HepG2 (cell line): ENCODE results near the gene AHRR. TPM values are rescaled to one million over a fixed set of nuclear protein-coding genes. Genes with fewer than 3 reads are reported as not detected.

Experiments used
- ATAC-seq: fragments of 200-7000 bp; cut with Tn5 transposase; 3 replicates; pipeline ENCODE4 v1.9.1; 2020; ENCODE audit warnings: mild to moderate bottlenecking, moderate library complexity
- BruUV-seq: library from RNA; stranded (reverse); fragments of 400-500 nt; replicated peaks from 2 replicates; lab custom pipeline; 2021; lab: Mats Ljungman, UMichigan
- CTCF ChIA-PET: fragments of 300-600 bp; formaldehyde crosslinking; extraction: SDS; loops from one replicate; lab custom pipeline; 2021; ENCODE audit warnings: low total read pairs, inconsistent platforms, low intra/inter-chr PET ratio; lab: Yijun Ruan, JAX
- POLR2A ChIA-PET: fragments of 350-600 bp; sonication (Branson Sonifier 250); formaldehyde crosslinking; loops from one replicate; lab custom pipeline; 2020; ENCODE audit warnings: antibody characterized with exemption, inconsistent platforms; lab: Yijun Ruan, JAX
- DNase-seq: peaks from one replicate; pipeline ENCODE4 v3.0.0-alpha.2; 2015; ENCODE audit warnings: low spot score
- FAIRE-seq: peaks from 3 replicates; lab custom pipeline; 2011; peaks lifted over from hg19 to GRCh38; lab: Jason Lieb, UNC
- H2AFZ ChIP-seq: one replicate; pipeline ENCODE4 v1.6.1; 2011; ENCODE audit warnings: low read length, inconsistent platforms
- H3K27ac ChIP-seq: fragments of 300-600 bp; 3 replicates; pipeline ENCODE4 v1.8.0; 2011; ENCODE audit warnings: mixed run types, mild to moderate bottlenecking, mixed read lengths, low read length, inconsistent platforms; ENCODE audit not compliant: insufficient read depth; ENCODE audit errors: extremely low read length
- H3K27me3 ChIP-seq, 2 experiments: fragments of 200-600 bp in 1 of 2; 2 replicates in 1 of 2; 3 replicates in 1 of 2; pipeline versions ENCODE4 v1.6.0 to v1.8.0; 2011; ENCODE audit warnings: low read length in 2 of 2, mild to moderate bottlenecking in 2 of 2, moderate library complexity in 2 of 2, inconsistent platforms in 1 of 2; ENCODE audit not compliant: insufficient read depth in 2 of 2, control insufficient read depth in 1 of 2
- H3K36me3 ChIP-seq, 2 experiments: fragments of 200-600 bp in 1 of 2; replicated peaks in 1 of 2; 2 replicates in 1 of 2; 3 replicates in 1 of 2; pipeline versions ENCODE4 v1.5.1 to v1.8.0; 2011; ENCODE audit warnings: low read length in 2 of 2, inconsistent platforms in 1 of 2; ENCODE audit not compliant: insufficient read depth in 2 of 2, control insufficient read depth in 1 of 2
- H3K4me1 ChIP-seq: 2 replicates; pipeline ENCODE4 v1.5.1; 2012; ENCODE audit warnings: low read length, inconsistent platforms; ENCODE audit not compliant: insufficient read depth
- H3K4me2 ChIP-seq: 2 replicates; pipeline ENCODE4 v1.6.0; 2011; ENCODE audit warnings: low read depth, low read length, inconsistent platforms
- H3K4me3 ChIP-seq, 3 experiments: fragments of 200-600 bp in 1 of 3; sonication (generic), shearing (Covaris generic) in 1 of 3; replicated peaks in 1 of 3; 2 replicates each; pipeline ENCODE4 v1.5.1; 2011 to 2016; ENCODE audit warnings: low read length in 3 of 3, inconsistent platforms in 2 of 3, low read depth in 2 of 3, mild to moderate bottlenecking in 2 of 3, control low read depth in 1 of 3, mixed read lengths in 1 of 3; ENCODE audit not compliant: insufficient read depth in 1 of 3
- H3K79me2 ChIP-seq: one replicate; pipeline ENCODE4 v1.6.1; 2011; ENCODE audit warnings: low read length, inconsistent platforms; ENCODE audit not compliant: insufficient read depth
- H3K9ac ChIP-seq: 2 replicates; pipeline ENCODE4 v1.6.0; 2011; ENCODE audit warnings: mild to moderate bottlenecking, low read depth, low read length, inconsistent platforms; ENCODE audit not compliant: insufficient read depth
- H3K9me3 ChIP-seq: 2 replicates; pipeline ENCODE4 v1.5.1; 2012; ENCODE audit warnings: mild to moderate bottlenecking, low read length
- H4K20me1 ChIP-seq: 2 replicates; pipeline ENCODE4 v1.6.0; 2011; ENCODE audit warnings: inconsistent platforms, mild to moderate bottlenecking, low read length, moderate library complexity; ENCODE audit not compliant: insufficient read depth
- AGO1 ChIP-seq: fragments of 200-400 bp; formaldehyde crosslinking; IDR thresholded peaks from 2 replicates; pipeline ENCODE4 v1.6.1; 2017; ENCODE audit warnings: mild to moderate bottlenecking, low read depth, low read length, moderate library complexity; ENCODE audit not compliant: poor library complexity, severe bottlenecking
- ETS1 ChIP-seq: sonication (generic); formaldehyde crosslinking; IDR thresholded peaks from 2 replicates; pipeline ENCODE4 v1.4.0; 2020; ENCODE audit warnings: missing genetic modification reagents
- GTF3A ChIP-seq: sonication (generic); formaldehyde crosslinking; conservative IDR thresholded peaks from 2 replicates; pipeline ENCODE4 v1.4.0; 2020; ENCODE audit warnings: mild to moderate bottlenecking, missing genetic modification reagents
- KLF13 ChIP-seq: sonication (generic); formaldehyde crosslinking; IDR thresholded peaks from 2 replicates; pipeline ENCODE4 v1.4.0; 2020; ENCODE audit warnings: mild to moderate bottlenecking, missing genetic modification reagents
- PAF1 ChIP-seq: IDR thresholded peaks from 2 replicates; pipeline ENCODE4 v1.6.1; 2016; ENCODE audit warnings: missing genetic modification reagents, missing compliant biosample characterization
- POLR2G ChIP-seq: fragments of 200-400 bp; formaldehyde crosslinking; IDR thresholded peaks from 2 replicates; pipeline ENCODE4 v1.6.1; 2018; ENCODE audit warnings: mild to moderate bottlenecking, low read depth, low read length, moderate library complexity
- SRF ChIP-seq: IDR thresholded peaks from 2 replicates; pipeline ENCODE4 v1.6.1; 2011; ENCODE audit warnings: mild to moderate bottlenecking, low read depth, low read length, moderate library complexity
- SYNCRIP ChIP-seq: fragments of 200-400 bp; formaldehyde crosslinking; IDR thresholded peaks from 2 replicates; pipeline ENCODE4 v1.6.1; 2018; ENCODE audit warnings: mild to moderate bottlenecking, low read depth, low read length; ENCODE audit not compliant: insufficient read depth
- ZBTB3 ChIP-seq: sonication (generic); formaldehyde crosslinking; IDR thresholded peaks from 2 replicates; pipeline ENCODE4 v1.4.0; 2020; ENCODE audit warnings: low read depth, mild to moderate bottlenecking, moderate library complexity, missing genetic modification reagents, borderline replicate concordance
- ZFYVE20 ChIP-seq: sonication (generic); formaldehyde crosslinking; IDR thresholded peaks from 2 replicates; pipeline ENCODE4 v1.8.0; 2023; ENCODE audit warnings: low read depth, mild to moderate bottlenecking, moderate library complexity, missing genetic modification reagents, borderline replicate concordance
- ZNF225 ChIP-seq: sonication (generic); formaldehyde crosslinking; IDR thresholded peaks from 2 replicates; pipeline ENCODE4 v1.4.0; 2020; ENCODE audit warnings: mild to moderate bottlenecking, missing genetic modification reagents
- ZNF512B ChIP-seq: sonication (generic); formaldehyde crosslinking; IDR thresholded peaks from 2 replicates; pipeline ENCODE4 v1.5.1; 2020; ENCODE audit warnings: missing genetic modification reagents, mild to moderate bottlenecking, borderline replicate concordance
- ZNF558 ChIP-seq: sonication (generic); formaldehyde crosslinking; IDR thresholded peaks from 2 replicates; pipeline ENCODE4 v1.9.0; 2022; ENCODE audit warnings: mild to moderate bottlenecking, missing genetic modification reagents, borderline replicate concordance
- WGBS: methylation state at CpG from one replicate; pipeline ENCODE4 v1.1.6; 2017; ENCODE audit warnings: low lambda C conversion rate; 5-methylcytosine and 5-hydroxymethylcytosine counted together
- in situ Hi-C: cut with HindIII; loops from 2 replicates; pipeline ENCODE4 v1.10.0; 2017; ENCODE audit warnings: low pct_unique_long_range_greater_than_20kb; ENCODE audit not compliant: extremely low pct_ligation_motif_present
- intact Hi-C: fragments of 100-400 bp; cut with micrococcal nuclease; formaldehyde crosslinking; loops from one replicate; pipeline ENCODE4 v1.10.0; 2022; ENCODE audit not compliant: unreplicated experiment
- polyA plus RNA-seq, 8 experiments: library from polyadenylated mRNA; depleted of rRNA in 3 of 8; stranded (reverse) in 7 of 8; unstranded in 1 of 8; fragments of >200 nt; fragmentation: Illumina TruSeq in 4 of 8; extraction: Trizol in 4 of 8; gene quantifications; 2 replicates each; pipeline versions ENCODE4 v1.2.1 to v1.2.3, GENCODE V29; 2011 to 2016; ENCODE audit warnings: low read depth in 4 of 8, missing spikeins in 1 of 8, mixed read lengths in 1 of 8; ENCODE audit not compliant: insufficient read depth in 1 of 8
- total RNA-seq, 5 experiments: library from RNA; depleted of rRNA; stranded (reverse); fragments of >200 nt; fragmentation: Illumina TruSeq; extraction: Trizol; gene quantifications; 2 replicates each; pipeline ENCODE4 v1.2.3, GENCODE V29; 2016; ENCODE audit warnings: low read depth in 1 of 5

Gene AHRR
- total and polyA plus RNA-seq, 2 of the 13 experiments (the other 11 are each of a cell fraction or from before 2014, with no cell fraction given): 0.28 to 0.35 TPM

DNA sequence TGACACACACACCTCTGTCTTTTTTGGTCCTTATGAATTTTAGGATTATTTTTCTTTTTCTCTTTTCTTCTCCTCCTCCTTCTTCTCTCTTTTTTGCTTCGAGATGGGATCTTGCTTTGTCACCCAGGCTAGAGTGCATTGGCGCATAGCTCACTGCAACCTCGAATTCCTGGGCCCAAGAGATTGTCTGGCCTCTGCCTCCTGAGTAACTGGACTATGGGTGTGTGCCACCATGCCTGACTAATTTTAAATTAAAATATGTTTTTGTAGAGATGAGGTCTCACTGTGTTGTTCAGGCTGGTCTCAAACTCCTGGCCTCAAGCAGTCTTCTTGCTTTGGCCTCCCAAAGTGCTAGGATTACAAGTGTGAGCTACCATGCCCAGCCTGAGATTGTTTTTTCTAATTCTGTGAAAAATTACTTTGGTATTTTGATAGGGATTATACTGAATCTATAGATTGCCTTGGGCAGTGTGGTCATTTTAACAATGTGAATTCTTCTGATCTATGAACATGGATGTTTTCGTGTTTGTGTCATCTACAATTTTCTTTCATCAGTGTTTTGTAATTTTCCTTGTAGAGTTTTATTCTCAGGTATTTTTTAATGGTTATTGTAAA is 7.7 kb downstream of the AHRR start:
- ChIA-PET POLR2A (no interaction called here), CTCF (no interaction called here)
- H2AFZ ChIP-seq: no peak overlapping the region
- H3K36me3 ChIP-seq: no peaks in the 10 kb centered on the region
- no peaks in the 10 kb centered on the region for H4K20me1 ChIP-seq
- no peaks in the 10 kb centered on the region for H3K27me3 ChIP-seq
- no peak overlapping the region for H3K27ac ChIP-seq
- no peaks in the 10 kb centered on the region for H3K4me1 ChIP-seq
- in situ Hi-C loops: no loop called here
- no peak overlapping the region for H3K4me2 ChIP-seq
- no peak for ATAC-seq
- no peak for DNase-seq
- no peak for TF ChIP-seq ZNF558 (CRISPR knock-in tag)
- no peak for TF ChIP-seq GTF3A (CRISPR knock-in tag)
- TF ChIP-seq ZBTB3 (CRISPR knock-in tag): no peak
- TF ChIP-seq ETS1 (CRISPR knock-in tag): no peak
- no peak for TF ChIP-seq SYNCRIP
- no peak for TF ChIP-seq PAF1 (CRISPR knock-in tag)
- no peak for TF ChIP-seq ZFYVE20 (CRISPR knock-in tag)
- TF ChIP-seq SRF: no peak
- TF ChIP-seq ZNF225 (CRISPR knock-in tag): no peak
- no peak for TF ChIP-seq ZNF512B (CRISPR knock-in tag)
- TF ChIP-seq AGO1: no peak
- TF ChIP-seq KLF13: no peak
- no peak for TF ChIP-seq POLR2G
- no TSS peak for BruUV-seq
- no peaks in the 10 kb centered on the region for H3K79me2 ChIP-seq
- no peaks in the 10 kb centered on the region for H3K9me3 ChIP-seq
- intact Hi-C loops: no loop called here
- WGBS: 40% methylated on average over 4 of the region's 4 CpGs
- no peak overlapping the region for H3K4me3 ChIP-seq
- no peak overlapping the region for H3K9ac ChIP-seq
- FAIRE-seq: no peak
